SJSA1 (cell line): Measurements from ENCODE around the gene OR6A2. TPM values are rescaled to one million over a fixed set of nuclear protein-coding genes. Genes with fewer than 3 reads are reported as not detected.

ENCODE experiments used
- DNase-seq, 2 experiments: peaks; one replicate each; pipeline ENCODE4 v3.0.0-alpha.2; 2015 to 2020; ENCODE audit warnings: low spot score in 2 of 2, low read depth in 1 of 2
- H3K27ac ChIP-seq: fragments of 250-450 bp; sonication (Bioruptor Pico); 2 replicates; pipeline ENCODE4 v1.5.1; 2020; ENCODE audit warnings: mild to moderate bottlenecking, moderate library complexity
- H3K27me3 ChIP-seq: fragments of 250-450 bp; sonication (Bioruptor Pico); replicated peaks from 2 replicates; pipeline ENCODE4 v1.5.1; 2020; ENCODE audit warnings: mild to moderate bottlenecking, moderate library complexity
- H3K36me3 ChIP-seq: fragments of 250-450 bp; sonication (Bioruptor Pico); 2 replicates; pipeline ENCODE4 v1.5.1; 2020; ENCODE audit warnings: mild to moderate bottlenecking
- H3K4me1 ChIP-seq: fragments of 250-450 bp; sonication (Bioruptor Pico); replicated peaks from 2 replicates; pipeline ENCODE4 v1.6.1; 2021; ENCODE audit warnings: mild to moderate bottlenecking
- H3K4me3 ChIP-seq: fragments of 250-450 bp; sonication (Bioruptor Pico); 2 replicates; pipeline ENCODE4 v1.5.1; 2020; ENCODE audit warnings: mild to moderate bottlenecking
- H3K9me3 ChIP-seq: fragments of 250-450 bp; sonication (Bioruptor Pico); replicated peaks from 2 replicates; pipeline ENCODE4 v1.5.1; 2020; ENCODE audit warnings: mild to moderate bottlenecking
- total RNA-seq: library from RNA; depleted of rRNA; stranded (reverse); fragments of >200 nt; shearing (Covaris generic); gene quantifications from 2 replicates; pipeline ENCODE4 v1.2.3, GENCODE V29; 2014; rRNA removed

The OR6A2 gene
- total RNA-seq: not detected in 2 replicates

GRCh38 chr11:6799402-6799801 lies at the start of gene OR6A2:
Gene OR6A2, minus strand, starts transcription at chr11:6799689. Its CDS starts 3,981 bp downstream, at chr11:6795708.
- Histone ChIP-seq H3K27ac (no peak within 1 kb of the TSS), H3K36me3 (no peaks in the 10 kb centered on the region), H3K27me3 (no peaks in the 10 kb centered on the region), H3K4me1 (no peaks in the 10 kb centered on the region), H3K9me3 (no peaks in the 10 kb centered on the region), H3K4me3 (no peak within 1 kb of the TSS)
- no peak for DNase-seq

DNA sequence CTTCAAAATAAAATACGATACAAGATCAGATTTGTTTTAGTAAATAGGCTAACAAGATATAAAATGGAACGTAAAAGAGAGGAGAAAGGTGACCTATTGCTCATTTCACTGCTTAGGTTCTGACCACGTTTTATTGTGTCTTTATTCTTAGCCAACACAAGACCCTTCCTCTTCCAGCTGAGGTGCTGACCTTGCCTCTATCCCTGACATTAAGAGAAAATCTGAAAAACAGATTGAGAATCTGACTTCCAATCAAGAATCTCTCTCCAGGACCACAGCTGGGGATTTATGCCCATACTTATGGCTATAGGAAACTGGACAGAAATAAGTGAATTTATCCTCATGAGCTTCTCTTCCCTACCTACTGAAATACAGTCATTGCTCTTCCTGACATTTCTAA lies 45.9 kb upstream of the OR6A2 start, which contains the start of gene OR10A5:
Gene OR10A5, plus strand, starts transcription at position 301 of the 400 bp plus-strand sequence. Its CDS starts 0 bp downstream, at position 301.
- no peak for DNase-seq
- Histone ChIP-seq H3K9me3 (no peaks in the 10 kb centered on the region), H3K27ac (no peak within 1 kb of the TSS), H3K4me3 (no peak within 1 kb of the TSS), H3K36me3 (no peaks in the 10 kb centered on the region), H3K4me1 (no peaks in the 10 kb centered on the region), H3K27me3 (no peaks in the 10 kb centered on the region)

- H3K36me3 ChIP-seq: no peaks in the 10 kb centered on the region
- H3K4me3 ChIP-seq: no peak overlapping the region
- no peak overlapping the region for H3K27ac ChIP-seq
- no peaks in the 10 kb centered on the region for H3K9me3 ChIP-seq
- H3K4me1 ChIP-seq: no peaks in the 10 kb centered on the region
- H3K27me3 ChIP-seq: no peaks in the 10 kb centered on the region
- DNase-seq: no peak
Observed at GRCh38 chr11:6844356-6844755, 44.9 kb upstream of the OR6A2 start.

GRCh38 chr11:6843670-6844069 lies 44.2 kb upstream of the OR6A2 start:
- Histone ChIP-seq H3K36me3 (no peaks in the 10 kb centered on the region), H3K27me3 (no peaks in the 10 kb centered on the region), H3K9me3 (no peaks in the 10 kb centered on the region), H3K27ac (no peak overlapping the region), H3K4me3 (no peak overlapping the region), H3K4me1 (no peaks in the 10 kb centered on the region)
- DNase-seq: no peak

- H3K27me3 ChIP-seq: no peaks in the 10 kb centered on the region
- no peak for DNase-seq
- H3K27ac ChIP-seq: no peak overlapping the region
- no peaks in the 10 kb centered on the region for H3K36me3 ChIP-seq
- no peaks in the 10 kb centered on the region for H3K4me1 ChIP-seq
- no peaks in the 10 kb centered on the region for H3K9me3 ChIP-seq
- H3K4me3 ChIP-seq: no peak overlapping the region
Observed at GRCh38 chr11:6841694-6842093, 42.2 kb upstream of the OR6A2 start.

DNA sequence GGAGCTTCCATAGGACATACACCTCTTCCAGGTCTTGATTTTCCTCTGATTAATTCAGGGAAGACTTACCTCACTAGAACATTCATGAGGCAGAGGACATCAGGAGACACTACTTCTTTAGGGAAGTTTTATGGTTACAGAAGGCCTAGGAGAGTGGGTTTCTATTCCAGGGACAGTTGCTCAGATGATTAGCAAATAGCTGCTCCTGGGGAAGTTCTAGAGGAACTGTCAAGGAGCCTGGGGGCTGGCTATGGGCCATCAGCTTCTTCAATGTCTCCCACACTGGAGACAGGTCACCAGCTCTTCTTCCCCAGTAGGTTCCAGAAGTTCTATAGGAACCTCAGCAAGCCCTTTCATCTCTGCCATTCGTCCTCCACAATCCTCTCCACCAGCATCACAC lies 34.5 kb upstream of the OR6A2 start:
- DNase-seq: no peak
- Histone ChIP-seq H3K27me3 (no peaks in the 10 kb centered on the region), H3K4me1 (no peaks in the 10 kb centered on the region), H3K27ac (no peak overlapping the region), H3K9me3 (no peaks in the 10 kb centered on the region), H3K4me3 (no peak overlapping the region), H3K36me3 (no peaks in the 10 kb centered on the region)

DNA sequence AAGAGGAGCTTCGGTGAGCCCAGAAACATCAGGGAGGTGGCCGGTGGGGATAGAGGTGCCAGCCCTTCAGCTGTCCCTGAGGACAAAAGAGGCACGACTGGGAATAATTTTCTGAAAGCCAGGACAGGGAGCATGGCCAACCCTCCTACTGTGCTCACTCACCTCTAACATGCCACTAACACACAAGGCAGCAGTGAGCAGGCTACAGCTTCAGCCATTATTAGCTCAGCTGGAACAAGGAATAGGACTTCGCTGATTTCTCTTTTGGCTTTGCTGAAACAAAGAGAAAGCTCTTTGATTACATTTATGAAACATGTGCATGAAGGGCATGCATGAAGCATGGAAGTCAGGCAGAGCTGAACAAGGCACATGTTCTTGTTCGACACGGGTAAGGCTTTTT lies 33.9 kb upstream of the OR6A2 start:
- Histone ChIP-seq H3K4me1 (no peaks in the 10 kb centered on the region), H3K27me3 (no peaks in the 10 kb centered on the region), H3K27ac (no peak overlapping the region), H3K9me3 (no peaks in the 10 kb centered on the region), H3K4me3 (no peak overlapping the region), H3K36me3 (no peaks in the 10 kb centered on the region)
- DNase-seq: no peak

GRCh38 chr11:6828103-6828502 lies 28.6 kb upstream of the OR6A2 start:
- Histone ChIP-seq H3K4me3 (no peak overlapping the region), H3K27ac (no peak overlapping the region), H3K4me1 (no peaks in the 10 kb centered on the region), H3K9me3 (no peaks in the 10 kb centered on the region), H3K27me3 (no peaks in the 10 kb centered on the region), H3K36me3 (no peaks in the 10 kb centered on the region)
- DNase-seq: no peak

DNA sequence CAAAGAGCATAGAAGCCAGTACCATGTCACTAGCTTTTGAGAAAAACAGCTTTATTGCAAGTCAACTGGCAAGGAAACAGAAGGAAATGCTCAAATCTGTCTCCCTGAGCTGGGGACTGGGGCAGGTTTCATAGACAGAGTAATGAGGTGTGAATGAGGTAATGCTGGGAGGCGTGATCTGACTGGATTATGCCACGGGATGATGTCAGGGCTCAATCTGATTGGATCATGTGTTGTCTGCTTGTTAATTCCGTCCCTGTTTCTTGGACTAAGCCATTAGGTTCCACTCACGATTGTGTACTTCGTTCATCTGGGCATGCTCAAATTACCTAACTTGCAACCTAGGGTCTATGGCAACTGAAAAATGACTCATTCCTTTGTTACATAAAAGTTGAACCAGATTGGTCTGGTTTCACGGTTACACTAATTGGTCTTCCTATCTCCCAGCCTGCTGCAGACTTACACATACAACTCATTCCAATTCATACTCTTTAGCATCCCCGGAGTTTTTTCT lies 25.8 kb upstream of the OR6A2 start:
- DNase-seq: no peak
- Histone ChIP-seq H3K36me3 (no peaks in the 10 kb centered on the region), H3K4me3 (no peak overlapping the region), H3K4me1 (no peaks in the 10 kb centered on the region), H3K27ac (no peak overlapping the region), H3K9me3 (no peaks in the 10 kb centered on the region), H3K27me3 (no peaks in the 10 kb centered on the region)

DNA sequence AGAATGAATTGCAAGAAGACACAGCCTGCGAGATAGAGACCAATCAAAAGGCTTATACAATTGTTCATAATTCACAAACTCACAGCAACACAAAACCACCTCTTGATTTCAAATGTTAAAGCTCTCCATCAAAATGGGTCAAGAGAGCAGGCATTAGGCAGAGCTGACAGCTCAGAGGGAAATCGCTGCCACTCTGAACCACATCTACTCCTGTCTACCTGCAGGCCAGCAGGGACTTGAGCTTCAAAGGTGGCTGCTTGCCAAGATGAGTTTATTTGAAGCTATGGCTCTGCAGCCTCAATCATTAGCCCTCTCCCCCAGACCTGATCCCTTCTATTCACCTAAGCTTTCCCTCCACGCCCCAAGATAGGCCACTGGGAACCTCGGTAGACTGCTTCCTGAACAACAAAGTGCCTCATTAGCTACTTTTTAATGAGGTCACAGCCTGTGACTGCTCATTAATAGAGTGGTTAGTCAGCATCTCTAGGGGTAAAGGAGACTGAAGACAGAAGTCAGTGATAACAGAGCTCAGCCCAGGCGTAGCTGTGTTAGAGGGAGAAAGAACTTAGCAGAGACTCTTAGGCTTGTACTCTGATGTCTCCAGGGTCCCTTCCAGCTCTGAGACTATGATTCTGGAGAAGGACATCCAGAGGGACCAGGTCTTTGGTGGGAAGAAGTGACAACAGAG lies 24.8 kb upstream of the OR6A2 start:
- H3K4me3 ChIP-seq: no peak overlapping the region
- H3K9me3 ChIP-seq: no peaks in the 10 kb centered on the region
- no peaks in the 10 kb centered on the region for H3K27me3 ChIP-seq
- no peak overlapping the region for H3K27ac ChIP-seq
- no peaks in the 10 kb centered on the region for H3K36me3 ChIP-seq
- DNase-seq: no peak
- H3K4me1 ChIP-seq: no peaks in the 10 kb centered on the region

GRCh38 chr11:6818967-6819366 lies 19.5 kb upstream of the OR6A2 start:
- Histone ChIP-seq H3K36me3 (no peaks in the 10 kb centered on the region), H3K4me1 (no peaks in the 10 kb centered on the region), H3K27ac (no peak overlapping the region), H3K9me3 (no peaks in the 10 kb centered on the region), H3K27me3 (no peaks in the 10 kb centered on the region), H3K4me3 (no peak overlapping the region)
- DNase-seq: no peak

DNA sequence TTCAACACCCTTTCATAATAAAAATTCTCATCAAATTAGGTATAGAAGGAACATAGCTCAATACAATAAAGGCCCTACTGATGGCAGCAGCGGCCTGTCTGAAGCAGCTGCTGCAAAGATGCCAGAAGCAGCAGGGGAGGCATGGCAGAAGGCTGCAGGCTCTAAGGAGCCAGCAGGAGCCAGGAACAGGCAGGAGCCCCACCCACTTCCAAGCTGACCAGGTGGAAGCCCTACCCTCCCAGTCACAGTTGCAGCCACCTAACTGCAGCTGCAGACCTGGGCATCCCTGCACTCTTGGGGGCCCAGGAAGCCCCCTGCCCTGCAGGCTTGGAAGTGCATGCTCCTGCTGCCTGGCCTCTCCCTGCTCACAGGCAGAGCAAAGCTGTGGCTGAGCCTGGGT lies 18.2 kb upstream of the OR6A2 start:
- DNase-seq: no peak
- H3K36me3 ChIP-seq: no peaks in the 10 kb centered on the region

GRCh38 chr11:6813656-6814055 lies 14.2 kb upstream of the OR6A2 start:
- Histone ChIP-seq H3K4me1 (no peaks in the 10 kb centered on the region), H3K27ac (no peak overlapping the region), H3K36me3 (no peaks in the 10 kb centered on the region), H3K27me3 (no peaks in the 10 kb centered on the region), H3K4me3 (no peak overlapping the region), H3K9me3 (no peaks in the 10 kb centered on the region)
- no peak for DNase-seq

More for the DNA sequence above, 18.2 kb upstream of the OR6A2 start:
- Histone ChIP-seq H3K9me3 (no peaks in the 10 kb centered on the region), H3K4me1 (no peaks in the 10 kb centered on the region), H3K27ac (no peak overlapping the region), H3K4me3 (no peak overlapping the region), H3K27me3 (no peaks in the 10 kb centered on the region)

- no peak overlapping the region for H3K27ac ChIP-seq
- no peaks in the 10 kb centered on the region for H3K9me3 ChIP-seq
- H3K4me1 ChIP-seq: no peaks in the 10 kb centered on the region
- no peaks in the 10 kb centered on the region for H3K36me3 ChIP-seq
- peak in 1 of 2 experiments; percentile 5 for DNase-seq
- H3K4me3 ChIP-seq: no peak overlapping the region
- no peaks in the 10 kb centered on the region for H3K27me3 ChIP-seq
Observed at GRCh38 chr11:6812390-6813005, 13.0 kb upstream of the OR6A2 start.
